Large intestine (tissue), 3 donors: ENCODE results near the gene ICAM1. TPM values are rescaled to one million over a fixed set of nuclear protein-coding genes. Genes with fewer than 3 reads are reported as not detected.
A peak's percentile ranks its signal among the peaks of the same experiment; 100 is the strongest.

ENCODE experiments used
- DNase-seq, 2 donors: peaks; one replicate each; pipeline versions ENCODE4 v3.0.0 to v3.0.0-alpha.2; 2013
- H3K27ac ChIP-seq: one replicate; pipeline ENCODE4 v1.5.1; 2013; ENCODE audit warnings: low read length
- H3K27me3 ChIP-seq: 2 replicates; pipeline ENCODE4 v1.6.1; 2013; ENCODE audit warnings: low read length; ENCODE audit not compliant: control insufficient read depth, insufficient read depth
- H3K36me3 ChIP-seq: 2 replicates; pipeline ENCODE4 v1.6.1; 2013; ENCODE audit warnings: low read length; ENCODE audit not compliant: control insufficient read depth, insufficient read depth
- H3K4me1 ChIP-seq: one replicate; pipeline ENCODE4 v1.6.1; 2013; ENCODE audit warnings: low read length; ENCODE audit not compliant: control insufficient read depth, insufficient read depth
- H3K4me3 ChIP-seq: one replicate; pipeline ENCODE4 v1.5.1; 2013; ENCODE audit warnings: low read length
- H3K9me3 ChIP-seq: one replicate; pipeline ENCODE4 v1.6.1; 2013; ENCODE audit warnings: mild to moderate bottlenecking, low read depth, low read length, moderate library complexity; ENCODE audit not compliant: control insufficient read depth
- WGBS: methylation state at CpG from one replicate; pipeline ENCODE4 v1.1.5; 2013; ENCODE audit warnings: low lambda C conversion rate; ENCODE audit not compliant: insufficient coverage; 5-methylcytosine and 5-hydroxymethylcytosine counted together
- polyA plus RNA-seq: library from polyadenylated mRNA; unstranded; fragments of 120-200 nt; gene quantifications from one replicate; pipeline ENCODE4 v1.2.1, GENCODE V29; 2013

Gene ICAM1
- polyA plus RNA-seq, 1 donor, result 14.8 TPM

- DNase-seq, result no peak
- no peak overlapping the region for H3K4me3 ChIP-seq
- H3K9me3 ChIP-seq, result no peaks in the 10 kb centered on the region
- WGBS, result no CpG with 5 or more reads among the region's 7 CpGs
- no peak overlapping the region for H3K27ac ChIP-seq
- H3K36me3 ChIP-seq, result no peaks in the 10 kb centered on the region
- no peaks in the 10 kb centered on the region for H3K27me3 ChIP-seq
- H3K4me1 ChIP-seq, result no peaks in the 10 kb centered on the region
Observed at GRCh38 chr19:10243606-10244005, 27.3 kb upstream of the ICAM1 start.

GRCh38 chr19:10245189-10245939, 25.6 kb upstream of the ICAM1 start:
- Histone ChIP-seq H3K4me3 (no peak overlapping the region), H3K27ac (no peak overlapping the region), H3K4me1 (no peaks in the 10 kb centered on the region), H3K27me3 (no peaks in the 10 kb centered on the region), H3K36me3 (no peaks in the 10 kb centered on the region), H3K9me3 (no peaks in the 10 kb centered on the region)
- whole genome bisulfite sequencing, result 43% methylated on average over 1 of the region's 9 CpGs
- no peak for DNase-seq

- Histone ChIP-seq H3K4me3 (no peak overlapping the region), H3K27ac (no peak overlapping the region), H3K4me1 (peaks cover 2% of the 10 kb centered on the region), H3K27me3 (no peaks in the 10 kb centered on the region), H3K9me3 (no peaks in the 10 kb centered on the region), H3K36me3 (no peaks in the 10 kb centered on the region)
- DNase-seq, result no peak
- WGBS, result no CpG with 5 or more reads among the region's 6 CpGs
Observed at GRCh38 chr19:10246511-10246910, 24.4 kb upstream of the ICAM1 start.

DNA sequence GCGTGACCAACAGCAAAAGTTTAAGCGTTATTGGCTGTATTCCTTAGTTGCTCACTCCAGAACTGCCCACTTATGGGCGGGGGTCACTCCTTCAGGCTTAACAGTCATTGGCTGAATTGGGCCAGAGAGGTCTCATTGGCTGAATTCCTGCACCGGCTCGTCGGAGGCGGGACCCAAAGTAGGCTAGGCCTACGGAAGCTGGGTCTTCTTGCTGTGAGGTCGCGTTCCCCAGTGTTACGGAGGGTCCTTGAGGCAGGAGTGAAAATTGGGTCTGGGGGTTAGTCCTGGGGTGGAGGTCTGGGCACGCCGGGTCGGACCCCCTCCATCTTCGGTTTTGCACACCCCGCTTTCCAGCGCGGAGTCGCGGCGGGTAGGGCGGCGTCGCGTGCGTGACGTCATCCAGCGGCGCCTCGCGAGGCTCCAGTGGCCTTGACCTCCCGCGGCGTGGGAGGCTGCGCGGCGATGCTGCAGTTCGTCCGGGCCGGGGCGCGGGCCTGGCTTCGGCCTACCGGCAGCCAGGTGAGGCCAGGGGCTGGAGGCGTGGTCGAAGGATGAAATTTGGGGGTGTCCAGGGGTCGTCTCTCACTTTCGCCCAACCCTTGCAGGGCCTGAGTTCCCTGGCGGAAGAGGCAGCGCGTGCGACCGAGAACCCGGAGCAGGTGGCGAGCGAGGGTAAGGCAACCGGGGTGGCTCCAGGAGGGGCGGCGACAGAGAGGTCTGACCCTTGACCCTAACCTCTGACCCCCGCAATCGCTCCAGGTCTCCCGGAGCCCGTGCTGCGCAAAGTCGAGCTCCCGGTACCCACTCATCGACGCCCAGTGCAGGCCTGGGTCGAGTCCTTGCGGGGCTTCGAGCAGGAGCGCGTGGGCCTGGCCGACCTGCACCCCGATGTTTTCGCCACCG, 18.9 kb upstream of the ICAM1 start, which contains the start of gene MRPL4:
TSS of gene MRPL4 (plus strand) at position 423 of the 903 bp plus-strand sequence. CDS start at position 463, 40 bp downstream.
- peak; percentile 98 to 99 for DNase-seq
- no peaks in the 10 kb centered on the region for H3K9me3 ChIP-seq
- WGBS, result no CpG with 5 or more reads among the region's 77 CpGs
- peaks cover 17% of the 10 kb centered on the region for H3K36me3 ChIP-seq
- peak within 1 kb of the TSS; percentile 100 for H3K4me3 ChIP-seq
- peaks cover 6% of the 10 kb centered on the region for H3K4me1 ChIP-seq
- no peaks in the 10 kb centered on the region for H3K27me3 ChIP-seq
- H3K27ac ChIP-seq, result peak within 1 kb of the TSS; percentile 73

- Histone ChIP-seq H3K27ac (peak overlapping the region; percentile 73), H3K9me3 (no peaks in the 10 kb centered on the region), H3K4me1 (peaks cover 6% of the 10 kb centered on the region), H3K4me3 (peak overlapping the region; percentile 100), H3K36me3 (peaks cover 24% of the 10 kb centered on the region), H3K27me3 (no peaks in the 10 kb centered on the region)
- no CpG with 5 or more reads among the region's 8 CpGs for WGBS
- no peak for DNase-seq
Observed at GRCh38 chr19:10252707-10253106, 18.2 kb upstream of the ICAM1 start.

DNA sequence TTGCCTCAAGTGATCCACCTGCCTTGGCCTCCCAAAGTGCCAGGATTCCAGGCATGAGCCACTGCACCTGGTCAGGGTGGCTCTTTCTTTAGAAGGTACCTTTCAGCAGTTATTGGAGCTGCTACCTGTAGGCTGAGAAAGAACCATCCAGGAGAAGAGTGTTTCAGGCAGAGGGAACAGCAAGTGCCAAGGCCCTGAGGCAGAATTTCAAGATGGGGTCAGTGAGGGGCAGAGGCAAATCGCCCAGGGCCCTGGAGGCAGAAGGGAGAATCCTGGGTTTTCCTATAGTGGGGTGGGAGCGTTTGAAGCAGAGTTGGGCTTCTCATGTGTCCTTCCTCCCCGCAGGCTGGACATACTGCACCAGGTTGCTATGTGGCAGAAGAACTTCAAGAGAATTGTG, 16.7 kb upstream of the ICAM1 start:
- H3K4me1 ChIP-seq, result peaks cover 6% of the 10 kb centered on the region
- WGBS, result no CpG with 5 or more reads among the region's 3 CpGs
- peaks cover 36% of the 10 kb centered on the region for H3K36me3 ChIP-seq
- no peaks in the 10 kb centered on the region for H3K9me3 ChIP-seq
- no peak overlapping the region for H3K4me3 ChIP-seq
- H3K27ac ChIP-seq, result no peak overlapping the region
- no peak for DNase-seq
- H3K27me3 ChIP-seq, result no peaks in the 10 kb centered on the region

- Histone ChIP-seq H3K36me3 (peaks cover 36% of the 10 kb centered on the region), H3K4me3 (no peak overlapping the region), H3K27ac (no peak overlapping the region), H3K27me3 (no peaks in the 10 kb centered on the region), H3K4me1 (peaks cover 6% of the 10 kb centered on the region), H3K9me3 (no peaks in the 10 kb centered on the region)
- DNase-seq, result no peak
- no CpG with 5 or more reads among the region's 2 CpGs for WGBS
Observed at GRCh38 chr19:10255358-10255757, 15.6 kb upstream of the ICAM1 start.

DNA sequence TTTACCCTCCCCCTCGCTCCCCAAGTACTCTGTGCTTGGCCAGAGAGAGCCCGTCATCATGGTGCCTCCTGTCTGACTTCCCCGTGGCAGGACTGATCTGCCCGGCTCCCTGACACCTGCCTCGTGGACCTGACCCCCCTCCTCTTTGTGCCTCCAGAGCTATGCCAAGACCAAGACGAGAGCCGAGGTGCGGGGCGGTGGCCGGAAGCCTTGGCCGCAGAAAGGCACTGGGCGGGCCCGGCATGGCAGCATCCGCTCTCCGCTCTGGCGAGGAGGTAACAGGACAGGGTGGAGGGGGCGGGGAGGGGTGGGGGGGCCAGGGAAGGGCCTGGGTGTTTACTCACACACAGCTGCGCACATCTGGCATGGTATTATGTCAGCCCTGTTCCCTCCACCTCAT, 14.4 kb upstream of the ICAM1 start:
- Histone ChIP-seq H3K4me3 (no peak overlapping the region), H3K27me3 (no peaks in the 10 kb centered on the region), H3K27ac (no peak overlapping the region), H3K4me1 (peaks cover 4% of the 10 kb centered on the region), H3K36me3 (peaks cover 36% of the 10 kb centered on the region), H3K9me3 (no peaks in the 10 kb centered on the region)
- WGBS, result no CpG with 5 or more reads among the region's 18 CpGs
- no peak for DNase-seq

- no peak overlapping the region for H3K4me3 ChIP-seq
- H3K9me3 ChIP-seq, result no peaks in the 10 kb centered on the region
- H3K27ac ChIP-seq, result no peak overlapping the region
- no peaks in the 10 kb centered on the region for H3K27me3 ChIP-seq
- H3K4me1 ChIP-seq, result peaks cover 4% of the 10 kb centered on the region
- whole genome bisulfite sequencing, result no CpG with 5 or more reads among the region's 9 CpGs
- peaks cover 36% of the 10 kb centered on the region for H3K36me3 ChIP-seq
- no peak for DNase-seq
Observed at GRCh38 chr19:10256970-10257615, 13.8 kb upstream of the ICAM1 start.

DNA sequence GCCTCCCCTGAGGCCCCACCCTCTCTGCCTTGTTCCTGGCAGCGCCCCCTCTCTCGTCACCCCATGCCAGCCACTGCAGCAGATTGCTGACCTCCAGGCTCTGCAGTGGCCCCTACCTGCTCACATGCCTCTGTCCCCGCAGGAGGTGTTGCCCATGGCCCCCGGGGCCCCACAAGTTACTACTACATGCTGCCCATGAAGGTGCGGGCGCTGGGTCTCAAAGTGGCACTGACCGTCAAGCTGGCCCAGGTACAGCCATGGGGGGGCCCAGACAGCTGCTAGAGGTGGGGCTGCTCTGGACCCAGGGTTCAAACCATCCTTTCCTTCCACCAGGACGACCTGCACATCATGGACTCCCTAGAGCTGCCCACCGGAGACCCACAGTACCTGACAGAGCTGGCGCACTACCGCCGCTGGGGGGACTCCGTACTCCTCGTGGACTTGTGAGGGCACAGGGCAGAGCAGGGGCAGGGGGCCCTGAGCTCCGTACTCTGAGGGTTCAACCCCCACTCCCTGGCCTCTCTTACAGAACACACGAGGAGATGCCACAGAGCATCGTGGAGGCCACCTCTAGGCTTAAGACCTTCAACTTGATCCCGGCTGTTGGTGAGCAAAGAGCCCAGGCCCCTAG, 12.7 kb upstream of the ICAM1 start:
- H3K4me1 ChIP-seq, result no peaks in the 10 kb centered on the region
- WGBS, result no CpG with 5 or more reads among the region's 18 CpGs
- peaks cover 36% of the 10 kb centered on the region for H3K36me3 ChIP-seq

More for the DNA sequence above, 12.7 kb upstream of the ICAM1 start:
- H3K9me3 ChIP-seq, result no peaks in the 10 kb centered on the region
- H3K27me3 ChIP-seq, result no peaks in the 10 kb centered on the region
- H3K4me3 ChIP-seq, result no peak overlapping the region
- no peak for DNase-seq
- H3K27ac ChIP-seq, result no peak overlapping the region
